GM12873 (cell line): ENCODE data around the gene GABRG3.

ENCODE experiments used
- TF ChIP-seq, protein P1 (sequence below): IDR thresholded peaks from 2 replicates; pipeline ENCODE4 v1.5.1; 2012; ENCODE audit warnings: low read depth, mild to moderate bottlenecking, moderate library complexity, low read length, control low read depth; ENCODE audit not compliant: insufficient read depth; ENCODE audit errors: missing control alignments

Gene GABRG3

DNA sequence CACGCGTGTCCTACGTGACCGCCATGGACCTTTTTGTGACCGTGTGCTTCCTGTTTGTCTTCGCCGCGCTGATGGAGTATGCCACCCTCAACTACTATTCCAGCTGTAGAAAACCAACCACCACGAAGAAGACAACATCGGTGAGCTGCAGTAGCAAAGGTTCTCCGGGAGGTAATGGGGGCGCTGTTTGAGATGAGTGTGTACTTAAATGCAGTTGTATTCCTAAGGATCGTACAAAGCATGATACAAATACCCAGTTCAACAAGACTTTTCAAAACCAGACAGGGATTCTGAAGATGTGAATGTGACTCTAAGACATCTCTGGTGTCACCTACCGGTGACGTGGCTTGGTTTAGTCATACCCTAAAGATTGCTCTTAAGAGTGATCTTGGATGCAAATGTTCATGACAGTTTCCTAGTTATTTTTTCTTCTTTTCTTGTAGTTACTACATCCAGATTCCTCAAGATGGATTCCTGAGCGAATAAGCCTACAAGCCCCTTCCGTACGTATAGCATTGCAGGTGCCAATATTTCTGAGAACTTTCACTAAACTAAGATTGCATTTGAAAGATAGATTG lies 556.6 kb downstream of the GABRG3 start:
- TF ChIP-seq, protein P1, sequence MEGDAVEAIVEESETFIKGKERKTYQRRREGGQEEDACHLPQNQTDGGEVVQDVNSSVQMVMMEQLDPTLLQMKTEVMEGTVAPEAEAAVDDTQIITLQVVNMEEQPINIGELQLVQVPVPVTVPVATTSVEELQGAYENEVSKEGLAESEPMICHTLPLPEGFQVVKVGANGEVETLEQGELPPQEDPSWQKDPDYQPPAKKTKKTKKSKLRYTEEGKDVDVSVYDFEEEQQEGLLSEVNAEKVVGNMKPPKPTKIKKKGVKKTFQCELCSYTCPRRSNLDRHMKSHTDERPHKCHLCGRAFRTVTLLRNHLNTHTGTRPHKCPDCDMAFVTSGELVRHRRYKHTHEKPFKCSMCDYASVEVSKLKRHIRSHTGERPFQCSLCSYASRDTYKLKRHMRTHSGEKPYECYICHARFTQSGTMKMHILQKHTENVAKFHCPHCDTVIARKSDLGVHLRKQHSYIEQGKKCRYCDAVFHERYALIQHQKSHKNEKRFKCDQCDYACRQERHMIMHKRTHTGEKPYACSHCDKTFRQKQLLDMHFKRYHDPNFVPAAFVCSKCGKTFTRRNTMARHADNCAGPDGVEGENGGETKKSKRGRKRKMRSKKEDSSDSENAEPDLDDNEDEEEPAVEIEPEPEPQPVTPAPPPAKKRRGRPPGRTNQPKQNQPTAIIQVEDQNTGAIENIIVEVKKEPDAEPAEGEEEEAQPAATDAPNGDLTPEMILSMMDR, result no peak

DNA sequence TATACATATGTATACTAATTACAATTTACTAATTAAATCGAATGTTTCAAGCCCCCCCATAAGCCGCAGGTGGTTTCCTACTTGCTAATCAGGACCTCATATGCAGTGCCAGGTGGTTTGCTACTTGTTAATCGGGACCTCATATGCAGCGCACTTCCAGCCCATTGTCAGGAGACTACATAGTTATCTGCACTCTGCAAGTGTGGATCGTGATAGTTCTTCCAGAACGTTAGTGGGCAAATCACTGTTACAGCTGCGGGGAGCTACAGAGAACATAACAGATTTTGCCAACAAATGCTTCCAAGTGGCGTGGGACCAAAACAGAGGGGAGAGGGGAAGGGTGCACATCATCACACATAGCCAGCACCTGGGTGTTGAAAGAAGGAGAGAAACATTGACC lies 558.4 kb downstream of the GABRG3 start:
- TF ChIP-seq, protein P1, result no peak

DNA sequence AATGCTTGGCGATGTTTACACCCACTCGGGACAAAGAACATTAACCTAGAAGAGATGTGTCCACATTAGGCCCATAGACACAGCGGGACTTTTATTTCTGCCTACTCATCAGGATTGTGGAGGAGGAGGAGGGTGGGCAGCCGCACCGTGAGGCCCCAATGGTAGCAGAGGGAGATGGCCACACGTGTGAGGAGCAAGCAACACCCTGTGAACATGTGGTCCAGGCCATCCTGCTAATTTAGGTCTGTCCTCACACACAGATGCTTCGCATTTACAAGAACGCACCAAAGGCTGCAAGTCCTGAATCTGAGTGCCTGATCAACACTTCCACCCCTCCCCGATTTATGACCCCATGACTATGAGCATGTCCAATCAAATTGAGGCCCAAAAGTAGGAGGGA lies 560.0 kb downstream of the GABRG3 start:
- TF ChIP-seq, protein P1, result no peak

DNA sequence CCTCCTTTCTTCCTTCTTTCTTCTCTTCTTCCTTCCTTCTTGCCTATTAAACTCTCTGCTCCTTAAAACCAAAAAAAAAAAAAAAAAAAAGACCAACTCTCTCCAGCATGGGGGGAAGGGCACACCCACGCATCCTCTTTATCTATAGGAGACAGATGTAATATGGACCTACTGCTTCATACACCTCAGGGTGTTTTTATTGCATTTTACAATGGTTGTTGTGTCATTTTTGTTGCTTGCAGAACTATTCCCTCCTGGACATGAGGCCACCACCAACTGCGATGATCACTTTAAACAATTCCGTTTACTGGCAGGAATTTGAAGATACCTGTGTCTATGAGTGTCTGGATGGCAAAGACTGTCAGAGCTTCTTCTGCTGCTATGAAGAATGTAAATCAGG lies 561.4 kb downstream of the GABRG3 start:
- TF ChIP-seq, protein P1, result no peak

DNA sequence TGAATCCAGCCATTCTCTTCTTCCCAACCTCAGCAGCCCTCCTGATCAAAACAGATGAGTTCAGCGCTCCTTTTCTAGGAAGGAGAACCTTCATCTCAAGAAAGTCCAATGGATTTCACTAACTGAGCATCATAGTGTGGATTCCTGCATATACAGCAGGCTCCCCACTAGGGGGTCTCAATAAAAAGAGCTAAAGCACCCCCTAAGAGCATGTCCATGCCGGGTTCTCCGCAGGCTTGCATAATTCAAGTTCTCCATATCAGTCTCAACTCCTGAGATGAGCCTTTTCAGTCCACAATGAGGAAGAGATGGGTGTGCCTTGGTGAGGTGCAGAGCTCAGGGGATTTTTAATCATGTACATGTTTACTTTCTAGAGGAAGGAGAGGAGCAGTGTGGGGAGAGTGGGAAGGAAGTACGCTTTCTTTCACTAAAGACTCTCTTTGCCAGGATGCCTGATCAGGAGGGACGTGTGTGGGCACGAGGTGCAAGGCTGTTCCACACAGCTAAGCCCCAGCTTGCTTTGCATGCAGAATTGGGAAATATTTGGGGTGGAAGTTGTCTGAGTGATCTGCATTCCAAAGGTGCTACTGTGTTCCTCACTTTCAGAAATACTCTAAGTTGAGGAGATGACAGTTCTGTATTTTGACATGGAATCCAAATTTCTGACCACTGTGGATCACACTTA lies 564.6 kb downstream of the GABRG3 start:
- TF ChIP-seq, protein P1, result no peak

DNA sequence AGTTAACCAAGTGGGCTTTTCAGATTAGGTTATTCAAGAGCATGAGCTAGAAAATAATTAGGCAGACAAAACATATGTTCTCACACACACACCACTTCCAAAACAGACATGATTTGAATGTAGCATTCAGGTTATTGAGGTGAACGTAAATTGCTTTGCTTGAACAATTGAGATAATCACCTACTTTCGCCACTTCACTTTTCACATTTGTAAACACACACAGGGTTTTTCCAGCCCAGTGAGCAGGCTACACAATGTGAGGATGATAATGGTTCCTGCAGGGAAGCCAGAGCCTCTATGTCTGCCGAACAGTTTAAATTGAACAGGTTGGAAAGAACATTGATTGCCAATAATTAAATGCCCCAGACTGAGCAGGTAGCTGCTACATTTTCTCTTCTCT lies 567.3 kb downstream of the GABRG3 start:
- TF ChIP-seq, protein P1, result no peak

DNA sequence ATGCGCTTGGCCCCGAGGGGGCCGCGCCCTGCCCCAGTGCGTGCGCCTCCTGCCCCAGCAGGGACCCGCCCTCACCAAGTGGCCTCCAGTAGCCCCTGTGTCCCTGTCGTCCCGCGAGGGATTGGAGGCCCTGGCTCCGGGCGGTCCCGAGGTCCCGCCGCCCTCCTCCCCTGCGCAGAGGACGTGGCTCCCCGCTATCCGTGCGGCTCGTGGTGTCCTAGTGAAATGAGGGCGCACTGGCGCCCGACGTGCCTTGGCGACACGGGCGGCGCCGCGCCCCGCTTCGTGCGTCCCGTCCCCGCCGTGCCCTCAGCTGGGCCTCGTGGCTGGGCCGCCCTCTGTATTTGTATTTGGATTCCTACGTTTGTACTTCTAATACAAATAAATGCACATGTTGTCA lies 570.6 kb downstream of the GABRG3 start:
- TF ChIP-seq, protein P1, result no peak
